Transverse colon (tissue), 4 donors: ENCODE data around the gene SOS1. TPM values are rescaled to one million over a fixed set of nuclear protein-coding genes. Genes with fewer than 3 reads are reported as not detected.

Experiments used
- DNase-seq: peaks from one replicate; pipeline ENCODE4 v3.0.0-alpha.2; 2019
- H3K27ac ChIP-seq, 4 donors: fragments of 200-600 bp; sonication (generic); 2 replicates each; pipeline ENCODE4 v1.5.1; 2016 to 2018; ENCODE audit warnings: inconsistent platforms in 4 of 4
- H3K27me3 ChIP-seq: fragments of 200-600 bp; sonication (generic); 2 replicates; pipeline ENCODE4 v1.5.1; 2017; ENCODE audit warnings: inconsistent platforms
- H3K36me3 ChIP-seq, 4 donors: fragments of 200-600 bp; sonication (generic); 2 replicates each; pipeline ENCODE4 v1.5.1; 2017 to 2019; ENCODE audit warnings: inconsistent platforms in 4 of 4
- H3K4me1 ChIP-seq, 4 donors: fragments of 200-600 bp; sonication (generic); 2 replicates each; pipeline ENCODE4 v1.5.1; 2017 to 2020; ENCODE audit warnings: inconsistent platforms in 4 of 4
- H3K4me3 ChIP-seq, 4 donors: fragments of 200-600 bp; sonication (generic); 1 replicate in 1 of 4; 2 replicates in 3 of 4; pipeline versions ENCODE4 v1.5.1 to v1.6.1; 2017 to 2019; ENCODE audit warnings: inconsistent platforms in 4 of 4
- H3K9me3 ChIP-seq, 2 donors: fragments of 200-600 bp; sonication (generic); 2 replicates each; pipeline ENCODE4 v1.5.1; 2017 to 2019; ENCODE audit warnings: inconsistent platforms in 2 of 2
- EP300 ChIP-seq: sonication (generic); formaldehyde crosslinking; IDR thresholded peaks from one replicate; pipeline ENCODE4 v1.6.1; 2017; ENCODE audit warnings: antibody characterized with exemption, low read depth
- POLR2A ChIP-seq: fragments of 450-650 bp; IDR thresholded peaks from one replicate; pipeline ENCODE4 v1.6.1; 2016; ENCODE audit warnings: antibody characterized with exemption, mild to moderate bottlenecking, moderate library complexity
- POLR2AphosphoS5 ChIP-seq, 3 donors: sonication (generic); formaldehyde crosslinking; IDR thresholded peaks; one replicate each; pipeline ENCODE4 v1.6.1; 2016; ENCODE audit warnings: antibody characterized with exemption in 3 of 3
- WGBS, 2 donors: methylation state at CpG; one replicate each; pipeline ENCODE4 v1.1.5; 2018; ENCODE audit warnings: low coverage in 1 of 2; 5-methylcytosine and 5-hydroxymethylcytosine counted together
- in situ Hi-C, 4 donors: fragments of 200-750 bp; cut with MboI; loops; one replicate each; pipeline versions ENCODE4 v1.15.0 to v1.15.1; 2017; ENCODE audit warnings: low sequenced_read_pairs in 3 of 4, low pct_ligation_motif_present in 1 of 4, low pct_unique_long_range_greater_than_20kb in 1 of 4
- intact Hi-C: fragments of 100-400 bp; cut with DNase I; formaldehyde crosslinking; loops from one replicate; pipeline ENCODE4 v1.15.1; 2023; ENCODE audit warnings: low total_unique reads
- total RNA-seq, 4 donors: library from RNA; depleted of rRNA; stranded (reverse); fragments of >200 nt; gene quantifications; one replicate each; pipeline ENCODE4 v1.1.0, GENCODE V29; 2016
- TF ChIP-seq, protein P1 (sequence below), 5 experiments: fragments of 200-600 bp in 3 of 5; fragments of 450-650 bp in 2 of 5; sonication (generic) in 3 of 5; IDR thresholded peaks; 1 replicate in 2 of 5; 2 replicates in 3 of 5; pipeline ENCODE4 v1.5.1; 2016 to 2017; ENCODE audit warnings: antibody characterized with exemption in 5 of 5, inconsistent platforms in 3 of 5, mild to moderate bottlenecking in 2 of 5, moderate library complexity in 1 of 5

The SOS1 gene
- total RNA-seq, 4 donors from 2014 or later: 13.9 to 43.8 (median 23.0) TPM

DNA sequence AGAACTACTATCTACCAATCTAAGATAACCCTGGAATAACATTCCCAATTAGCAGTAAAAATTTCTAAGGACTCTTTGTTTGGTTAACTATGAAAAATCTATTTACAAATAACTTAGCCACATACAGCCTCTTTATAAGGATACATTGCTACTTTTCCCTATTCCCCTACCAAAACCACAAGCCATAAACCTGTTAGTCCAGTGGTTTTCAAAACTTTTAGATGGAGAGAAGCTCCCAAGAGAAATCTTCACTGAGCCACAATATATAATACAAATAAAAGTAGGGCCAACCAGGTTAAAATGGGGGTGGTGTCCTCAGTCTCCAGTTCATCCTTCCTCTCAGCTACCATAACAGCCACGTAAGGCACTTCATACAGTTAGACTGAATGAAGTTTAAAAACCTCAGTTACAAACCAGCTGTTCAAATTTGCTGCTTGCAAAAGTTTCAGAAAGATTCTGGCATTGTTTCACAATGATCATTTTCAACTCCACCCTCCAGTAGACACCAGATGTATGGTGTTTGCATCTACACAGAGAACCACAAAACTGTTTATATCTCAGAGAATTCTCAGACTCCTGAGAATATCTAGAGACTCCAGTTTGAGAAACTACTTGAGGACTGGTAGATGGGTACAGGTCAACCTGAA lies 26.0 kb downstream of the SOS1 start:
- Histone ChIP-seq H3K4me1 (peaks cover 11 to 56% (median 27%) of the 10 kb centered on the region in 4 donors), H3K27ac (peak overlapping the region in 2 of 4 donors; percentile 40 to 49), H3K4me3 (no peak overlapping the region), H3K27me3 (no peaks in the 10 kb centered on the region), H3K36me3 (no peaks in the 10 kb centered on the region), H3K9me3 (no peaks in the 10 kb centered on the region)
- intact Hi-C loops (no loop called here), in situ Hi-C loops (no loop called here)
- TF ChIP-seq POLR2AphosphoS5 (IDR thresholded peaks at IDR 0.05) (no peak), EP300 (no peak), POLR2A (no peak)
- TF ChIP-seq, protein P1, sequence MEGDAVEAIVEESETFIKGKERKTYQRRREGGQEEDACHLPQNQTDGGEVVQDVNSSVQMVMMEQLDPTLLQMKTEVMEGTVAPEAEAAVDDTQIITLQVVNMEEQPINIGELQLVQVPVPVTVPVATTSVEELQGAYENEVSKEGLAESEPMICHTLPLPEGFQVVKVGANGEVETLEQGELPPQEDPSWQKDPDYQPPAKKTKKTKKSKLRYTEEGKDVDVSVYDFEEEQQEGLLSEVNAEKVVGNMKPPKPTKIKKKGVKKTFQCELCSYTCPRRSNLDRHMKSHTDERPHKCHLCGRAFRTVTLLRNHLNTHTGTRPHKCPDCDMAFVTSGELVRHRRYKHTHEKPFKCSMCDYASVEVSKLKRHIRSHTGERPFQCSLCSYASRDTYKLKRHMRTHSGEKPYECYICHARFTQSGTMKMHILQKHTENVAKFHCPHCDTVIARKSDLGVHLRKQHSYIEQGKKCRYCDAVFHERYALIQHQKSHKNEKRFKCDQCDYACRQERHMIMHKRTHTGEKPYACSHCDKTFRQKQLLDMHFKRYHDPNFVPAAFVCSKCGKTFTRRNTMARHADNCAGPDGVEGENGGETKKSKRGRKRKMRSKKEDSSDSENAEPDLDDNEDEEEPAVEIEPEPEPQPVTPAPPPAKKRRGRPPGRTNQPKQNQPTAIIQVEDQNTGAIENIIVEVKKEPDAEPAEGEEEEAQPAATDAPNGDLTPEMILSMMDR (IDR thresholded peaks at IDR 0.05): no peak
- 57 to 60% methylated on average over 1 of the region's 1 CpG for WGBS, 2 donors
- no peak for DNase-seq

DNA sequence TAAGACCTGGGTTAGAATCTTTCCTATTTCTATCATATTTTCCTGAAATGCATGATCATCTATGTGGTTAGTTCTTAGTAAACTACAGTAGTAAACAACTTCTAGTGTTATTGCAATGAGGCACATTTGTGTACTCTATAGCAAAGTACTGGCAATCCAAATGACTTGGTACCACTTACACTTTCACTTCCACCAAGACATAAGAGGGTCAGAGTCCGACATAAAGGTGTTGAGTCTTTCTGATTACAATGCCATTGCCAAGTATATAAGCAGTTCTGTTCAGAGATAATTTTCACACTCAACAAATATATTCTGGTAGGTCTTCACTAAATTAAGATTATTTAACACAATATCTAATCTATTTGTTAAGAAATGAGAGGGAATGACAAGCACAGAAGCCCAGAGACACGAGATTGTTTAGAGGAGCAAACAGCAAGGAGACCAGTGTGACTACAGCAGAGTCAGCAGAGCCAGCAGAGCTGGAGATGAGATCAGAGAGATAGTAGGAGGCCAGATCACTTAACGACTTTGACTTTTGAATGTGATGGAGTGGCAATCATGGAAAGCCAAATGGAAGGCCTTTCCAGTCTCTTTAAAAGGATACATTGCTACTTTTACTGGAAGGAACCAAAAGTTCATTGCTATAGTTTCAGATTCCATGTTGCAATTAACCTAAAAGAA lies 27.5 kb downstream of the SOS1 start:
- TF ChIP-seq, protein P1 (IDR thresholded peaks at IDR 0.05): no peak
- TF ChIP-seq POLR2AphosphoS5 (IDR thresholded peaks at IDR 0.05) (no peak), EP300 (no peak)
- Histone ChIP-seq H3K36me3 (no peaks in the 10 kb centered on the region), H3K27me3 (no peaks in the 10 kb centered on the region), H3K9me3 (no peaks in the 10 kb centered on the region), H3K4me1 (peaks cover 3 to 45% (median 22%) of the 10 kb centered on the region in 4 donors), H3K27ac (no peak overlapping the region), H3K4me3 (no peak overlapping the region)
- WGBS, 2 donors: 40 to 55% methylated on average over 3 of the region's 3 CpGs
- no peak for DNase-seq
- in situ Hi-C loops (no loop called here), intact Hi-C loops (no loop called here)

DNA sequence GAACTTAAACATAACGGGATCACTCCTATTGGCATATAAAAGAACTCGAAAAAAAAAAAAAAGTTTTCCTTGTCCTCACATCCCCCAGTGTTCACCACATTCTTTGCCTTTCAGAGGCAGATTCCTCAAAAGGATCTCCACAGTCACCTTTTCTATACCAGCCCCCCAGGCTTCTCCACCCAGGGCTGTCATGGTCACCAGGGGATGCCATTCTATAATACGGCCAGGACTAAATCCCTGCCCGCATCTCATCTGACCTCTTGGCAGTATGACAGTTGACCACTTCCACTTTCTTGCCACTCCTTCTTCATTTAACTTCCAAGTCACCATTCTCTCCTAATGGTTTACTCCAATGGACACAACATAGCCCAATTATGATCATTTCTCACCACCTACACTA lies 29.3 kb downstream of the SOS1 start:
- Histone ChIP-seq H3K4me1 (peaks cover 3 to 37% (median 22%) of the 10 kb centered on the region in 4 donors), H3K27ac (no peak overlapping the region), H3K9me3 (no peaks in the 10 kb centered on the region), H3K4me3 (no peak overlapping the region), H3K36me3 (no peaks in the 10 kb centered on the region), H3K27me3 (no peaks in the 10 kb centered on the region)
- intact Hi-C loops (no loop called here), in situ Hi-C loops (no loop called here)
- TF ChIP-seq POLR2AphosphoS5 (IDR thresholded peaks at IDR 0.05): no peak
- TF ChIP-seq EP300: no peak
- TF ChIP-seq, protein P1 (IDR thresholded peaks at IDR 0.05): no peak
- DNase-seq: no peak
- 96 to 98% methylated on average over 3 to 4 of the region's 4 CpGs for WGBS, 2 donors

DNA sequence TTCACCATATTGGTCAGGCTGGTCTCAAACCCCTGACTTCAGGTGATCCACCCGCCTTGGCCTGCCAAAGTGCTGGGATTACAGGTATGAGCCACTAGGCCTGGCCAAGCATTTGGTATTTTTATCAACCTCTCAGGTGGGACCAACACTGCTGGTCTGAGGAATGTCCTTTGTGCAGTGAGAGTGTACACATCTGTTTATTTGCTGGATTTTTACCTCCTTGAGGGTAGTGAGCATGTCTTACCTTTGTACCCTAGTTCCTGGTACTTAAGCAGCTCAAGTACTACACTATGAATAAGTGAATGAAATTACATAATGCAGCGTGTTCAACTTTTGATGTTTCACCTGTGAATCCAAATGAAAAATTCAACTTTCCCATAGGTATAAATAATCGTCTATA lies 29.8 kb downstream of the SOS1 start:
- intact Hi-C loops (no loop called here), in situ Hi-C loops (no loop called here)
- no peaks in the 10 kb centered on the region for H3K9me3 ChIP-seq

More for the DNA sequence above, 29.8 kb downstream of the SOS1 start:
- Histone ChIP-seq H3K4me1 (peaks cover 3 to 33% (median 22%) of the 10 kb centered on the region in 4 donors), H3K27me3 (no peaks in the 10 kb centered on the region), H3K27ac (no peak overlapping the region), H3K36me3 (no peaks in the 10 kb centered on the region), H3K4me3 (no peak overlapping the region)
- WGBS, 2 donors: 96 to 97% methylated on average over 3 of the region's 3 CpGs
- no peak for TF ChIP-seq EP300
- TF ChIP-seq POLR2A: no peak
- TF ChIP-seq POLR2AphosphoS5 (IDR thresholded peaks at IDR 0.05): no peak
- TF ChIP-seq, protein P1 (IDR thresholded peaks at IDR 0.05): no peak
- no peak for DNase-seq
